ENCODE results near the gene MAF. TPM values are rescaled to one million over a fixed set of nuclear protein-coding genes. Genes with fewer than 3 reads are reported as not detected.
A peak's percentile ranks its signal among the peaks of the same experiment; 100 is the strongest.

The MAF gene
- total and polyA plus RNA-seq, 5 experiments from 2014 or later, result 0.09 to 1.0 (median 0.71) TPM; not detected in 1

DNA sequence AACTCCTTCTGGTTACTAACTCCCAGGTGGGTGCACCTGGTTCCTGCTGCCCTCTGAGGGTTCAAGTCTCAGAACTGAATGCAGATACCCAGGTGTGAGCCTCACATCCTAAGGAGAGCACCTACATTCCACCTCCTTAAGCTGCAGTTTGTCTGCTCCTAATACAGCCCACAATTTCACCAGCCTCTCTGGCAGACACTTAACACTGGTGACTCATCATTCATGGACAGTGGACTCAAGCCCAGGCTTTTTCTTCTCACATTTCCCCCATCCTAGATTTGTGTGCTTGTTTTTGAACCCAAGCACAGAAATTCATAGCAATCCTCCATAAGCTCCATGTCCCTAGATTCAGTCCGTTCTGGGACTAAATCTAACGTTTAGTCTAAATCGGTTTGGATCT, 7.0 kb upstream of the MAF start:
- no peak for DNase-seq
- Mint-ChIP-seq H3K4me3 (no peak overlapping the region), H3K9me3 (no peaks in the 10 kb centered on the region), H3K36me3 (no peaks in the 10 kb centered on the region), H3K27me3 (peaks cover 28 to 72% (median 35%) of the 10 kb centered on the region in 5 donors), H3K4me1 (peaks cover 0 to 2% (median 0%) of the 10 kb centered on the region in 4 donors), H3K27ac (no peak overlapping the region)
- POLR2A ChIA-PET, result no interaction called here
- ATAC-seq, result no peak

DNA sequence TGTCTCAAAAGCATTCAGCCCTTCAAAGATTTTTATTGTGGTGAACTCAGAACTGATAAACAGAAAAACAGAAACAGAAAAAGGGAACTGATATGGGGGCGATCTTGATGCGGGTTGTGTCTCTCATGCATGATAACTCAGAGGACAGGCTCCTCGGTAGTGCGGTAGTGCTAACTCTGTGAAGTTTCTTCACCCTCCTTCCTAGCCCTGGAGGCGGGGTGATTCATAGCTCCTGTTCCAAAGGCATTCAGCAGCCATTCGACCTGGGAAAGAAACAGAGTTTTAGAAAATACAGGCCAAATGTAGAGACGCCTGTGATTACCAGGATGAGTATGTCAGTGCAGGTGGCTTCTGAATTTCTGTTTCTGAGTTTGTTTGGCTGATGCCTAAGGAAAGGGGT, 5.5 kb upstream of the MAF start:
- POLR2A ChIA-PET, result no interaction called here
- Mint-ChIP-seq H3K4me3 (no peak overlapping the region), H3K9me3 (no peaks in the 10 kb centered on the region), H3K4me1 (peaks cover 7 to 14% (median 12%) of the 10 kb centered on the region in 4 donors), H3K27ac (no peak overlapping the region), H3K27me3 (peaks cover 33 to 81% (median 46%) of the 10 kb centered on the region in 5 donors), H3K36me3 (no peaks in the 10 kb centered on the region)
- ATAC-seq (no peak), DNase-seq (no peak)

DNA sequence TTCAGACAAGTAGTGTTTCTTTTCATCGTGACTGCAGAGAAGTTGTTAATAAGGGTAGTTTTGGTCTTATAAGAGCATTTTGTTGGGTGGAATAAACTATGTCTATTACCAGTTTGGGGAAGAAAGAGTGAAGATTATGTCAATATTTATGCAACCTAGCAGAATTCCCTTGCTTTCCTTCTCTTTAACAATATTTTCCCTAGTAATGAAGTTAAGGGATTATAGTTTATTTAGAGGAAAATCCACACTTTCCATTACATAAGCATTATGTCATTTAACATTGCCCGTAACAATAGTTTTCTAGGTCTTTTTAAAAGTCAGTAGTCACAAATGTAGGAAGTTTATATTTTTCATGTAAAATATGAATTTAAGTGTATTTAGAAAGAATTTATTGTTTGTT, 2.5 kb upstream of the MAF start:
- POLR2A ChIA-PET, result no interaction called here
- H3K27me3 Mint-ChIP-seq, result peaks cover 33 to 78% (median 48%) of the 10 kb centered on the region in 5 donors
- H3K9me3 Mint-ChIP-seq, result no peaks in the 10 kb centered on the region
- no peak for ATAC-seq
- peaks cover 0 to 4% (median under 1%) of the 10 kb centered on the region in 3 donors for H3K36me3 Mint-ChIP-seq
- no peak overlapping the region for H3K27ac Mint-ChIP-seq
- H3K4me3 Mint-ChIP-seq, result no peak overlapping the region
- peaks cover 12 to 28% (median 26%) of the 10 kb centered on the region in 4 donors for H3K4me1 Mint-ChIP-seq
- no peak for DNase-seq

DNA sequence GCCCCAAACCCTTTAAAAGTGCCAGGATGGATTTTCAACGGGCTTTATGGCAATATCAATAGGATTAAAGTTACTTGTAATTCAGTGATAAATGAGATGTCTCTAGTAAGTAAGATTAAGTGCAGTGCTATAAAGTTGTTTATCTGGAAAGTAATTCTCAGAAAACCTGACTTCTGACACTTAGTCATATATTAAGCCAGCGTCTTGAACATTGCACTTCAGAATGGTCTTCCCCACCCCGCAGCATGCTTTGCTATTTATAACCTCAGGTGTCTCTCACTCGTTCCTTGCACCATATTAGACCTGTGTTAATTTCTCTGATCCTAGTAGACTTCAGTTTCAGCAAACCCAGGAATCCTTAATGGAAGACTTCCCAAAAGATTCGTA, 2.1 kb upstream of the MAF start:
- ATAC-seq, result no peak
- Mint-ChIP-seq H3K27me3 (peaks cover 33 to 78% (median 50%) of the 10 kb centered on the region in 5 donors), H3K27ac (no peak overlapping the region), H3K4me1 (peaks cover 12 to 31% (median 29%) of the 10 kb centered on the region in 4 donors), H3K4me3 (peak overlapping the region in 3 of 10 donors; percentile 87 to 96 (median 92)), H3K36me3 (peaks cover 0 to 4% (median 3%) of the 10 kb centered on the region in 3 donors), H3K9me3 (no peaks in the 10 kb centered on the region)
- no peak for DNase-seq
- POLR2A ChIA-PET, result no interaction called here

DNA sequence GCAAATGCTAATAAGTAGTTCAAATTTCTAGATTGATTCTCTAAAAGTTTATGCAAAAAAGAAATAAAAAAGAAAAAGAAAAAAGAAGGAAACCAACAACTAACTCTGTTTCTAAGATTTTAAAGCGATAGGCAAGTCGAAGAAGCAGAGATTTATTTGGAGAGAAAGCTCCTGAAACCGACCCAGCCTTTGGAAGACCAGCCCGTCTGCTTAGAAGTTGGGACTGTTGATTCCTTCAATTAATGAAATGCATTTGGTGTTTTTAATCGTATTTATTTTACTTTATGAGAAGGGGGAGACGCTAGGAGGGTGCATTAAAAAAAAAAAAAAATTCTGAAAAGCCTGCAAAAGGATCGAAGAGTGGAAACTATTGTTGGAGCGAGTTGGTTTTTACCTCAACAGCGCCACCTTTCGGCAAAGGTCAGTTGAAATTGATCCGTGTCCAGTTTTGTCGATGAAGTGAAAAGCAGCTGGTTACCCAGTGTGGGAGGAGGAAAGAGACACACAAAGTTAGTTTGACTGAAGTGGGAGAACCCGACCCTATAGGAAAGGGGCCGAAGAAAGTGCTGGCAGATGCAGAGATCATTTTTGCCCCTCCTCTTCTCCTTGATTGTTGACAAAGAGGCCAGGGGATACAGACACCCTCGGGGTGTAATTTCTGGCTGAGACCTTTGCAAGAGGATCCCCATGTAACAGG, 1.5 kb upstream of the MAF start:
- peaks cover 28 to 73% (median 47%) of the 10 kb centered on the region in 5 donors for H3K27me3 Mint-ChIP-seq
- DNase-seq (peak; percentile 18 to 79 (median 60)), ATAC-seq (no peak)
- H3K4me1 Mint-ChIP-seq, result peaks cover 12 to 31% (median 29%) of the 10 kb centered on the region in 4 donors
- H3K27ac Mint-ChIP-seq, result peak overlapping the region in 3 of 10 donors; percentile 4 to 72 (median 8)
- POLR2A ChIA-PET, result no interaction called here
- no peaks in the 10 kb centered on the region for H3K9me3 Mint-ChIP-seq
- H3K4me3 Mint-ChIP-seq, result peak overlapping the region; percentile 27 to 98 (median 90)
- H3K36me3 Mint-ChIP-seq, result peaks cover 0 to 4% (median 3%) of the 10 kb centered on the region in 3 donors

DNA sequence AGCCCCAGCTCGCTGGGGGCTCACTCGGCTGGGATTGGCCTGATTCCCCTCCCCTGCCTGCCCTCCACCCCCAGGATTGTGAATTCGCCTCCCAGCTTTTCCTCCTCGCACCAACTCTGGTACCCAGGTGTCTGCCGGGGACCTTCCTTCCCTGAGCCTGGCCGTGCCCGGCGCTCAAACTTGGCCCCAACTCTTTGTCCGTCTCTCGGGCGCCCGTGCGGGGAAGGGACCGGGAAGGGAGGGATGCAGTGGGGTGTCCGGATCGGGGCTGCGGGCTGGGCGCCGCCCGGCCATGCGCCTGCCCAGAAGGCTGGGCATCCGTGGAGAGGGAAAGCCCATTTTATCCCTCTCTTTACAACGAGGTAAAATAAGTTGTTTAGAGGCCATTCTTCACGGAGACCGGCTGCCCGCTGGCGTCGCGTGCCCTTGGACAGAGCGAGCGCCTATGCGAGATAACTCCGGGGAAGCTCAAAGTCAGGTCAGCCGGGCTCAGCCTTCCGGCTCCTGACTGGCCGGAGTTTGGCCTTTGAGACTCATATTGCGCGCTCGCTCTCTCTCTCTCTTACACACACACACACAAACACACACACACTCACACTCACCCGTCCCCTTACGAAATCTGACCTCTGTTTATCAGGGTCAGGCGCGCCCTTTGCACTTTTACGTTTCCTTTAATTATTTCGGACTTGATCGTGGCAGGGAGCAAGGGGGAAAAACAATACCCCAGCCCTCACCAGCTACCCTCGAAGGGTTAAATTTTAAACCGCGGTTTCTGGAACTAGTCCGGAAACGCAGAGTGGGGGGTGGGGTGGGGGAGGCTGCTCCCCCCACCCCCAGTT, 774 bp upstream of the MAF start:
- POLR2A ChIA-PET, result no interaction called here
- Mint-ChIP-seq H3K27ac (peak overlapping the region in 3 of 10 donors; percentile 72 to 89 (median 73)), H3K9me3 (no peaks in the 10 kb centered on the region), H3K36me3 (peaks cover 0 to 4% (median 3%) of the 10 kb centered on the region in 3 donors), H3K27me3 (peaks cover 28 to 73% (median 47%) of the 10 kb centered on the region in 5 donors), H3K4me3 (peak overlapping the region; percentile 27 to 98 (median 90)), H3K4me1 (peaks cover 12 to 31% (median 29%) of the 10 kb centered on the region in 4 donors)
- peak in 1 of 10 donors; percentile 3 for DNase-seq
- no peak for ATAC-seq

DNA sequence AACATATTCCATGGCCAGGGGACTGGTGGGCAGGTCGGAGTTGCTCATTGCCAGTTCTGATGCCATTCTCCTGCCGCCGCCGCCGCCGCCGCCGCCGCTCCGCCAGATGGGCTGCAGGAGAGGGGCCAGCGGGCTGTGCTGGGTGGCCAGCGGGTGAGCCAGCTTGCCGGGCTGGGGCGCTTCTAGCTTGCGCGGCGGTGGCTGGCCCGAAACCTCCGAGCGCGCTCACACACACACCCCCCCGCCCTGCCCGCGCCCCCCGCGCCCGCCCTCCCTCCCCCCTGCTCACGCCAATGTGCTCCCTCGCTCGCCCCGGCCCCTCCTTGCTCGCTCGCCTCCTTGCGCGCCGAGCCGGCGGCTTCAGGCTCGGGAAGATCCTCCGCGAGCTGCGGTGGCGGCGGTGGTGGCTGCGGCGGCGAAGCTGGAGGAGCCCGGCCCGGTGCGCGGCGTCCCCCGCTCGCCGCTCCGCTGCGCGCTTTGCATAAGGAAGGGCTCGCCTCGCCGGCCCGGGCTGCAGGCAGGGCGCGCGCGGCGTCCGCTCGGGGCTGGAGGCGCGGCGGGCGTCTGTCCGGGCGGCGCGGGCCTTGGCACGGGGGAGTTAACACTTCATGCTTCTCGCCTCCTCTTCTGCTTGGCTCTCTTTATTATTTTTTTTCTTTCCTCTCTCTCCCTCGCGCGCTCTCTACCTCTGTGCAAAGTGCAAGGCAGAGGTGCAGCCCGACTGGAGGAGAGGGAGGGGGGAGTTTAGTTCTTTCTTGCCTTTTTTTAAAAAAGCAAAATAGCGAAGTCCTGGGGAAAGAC, 500 bp downstream of the MAF start:
- peak overlapping the region in 9 of 10 donors; percentile 28 to 89 (median 81) for H3K27ac Mint-ChIP-seq
- DNase-seq, result peak in 4 of 10 donors; percentile 7 to 23 (median 12)
- H3K36me3 Mint-ChIP-seq, result peaks cover 0 to 4% (median 3%) of the 10 kb centered on the region in 3 donors
- peaks cover 28 to 73% (median 41%) of the 10 kb centered on the region in 5 donors for H3K27me3 Mint-ChIP-seq
- ATAC-seq, result peak; percentile 54 to 58
- no peaks in the 10 kb centered on the region for H3K9me3 Mint-ChIP-seq
- peaks cover 12 to 40% (median 29%) of the 10 kb centered on the region in 4 donors for H3K4me1 Mint-ChIP-seq
- POLR2A ChIA-PET, result no interaction called here
- peak overlapping the region; percentile 84 to 98 (median 92) for H3K4me3 Mint-ChIP-seq

DNA sequence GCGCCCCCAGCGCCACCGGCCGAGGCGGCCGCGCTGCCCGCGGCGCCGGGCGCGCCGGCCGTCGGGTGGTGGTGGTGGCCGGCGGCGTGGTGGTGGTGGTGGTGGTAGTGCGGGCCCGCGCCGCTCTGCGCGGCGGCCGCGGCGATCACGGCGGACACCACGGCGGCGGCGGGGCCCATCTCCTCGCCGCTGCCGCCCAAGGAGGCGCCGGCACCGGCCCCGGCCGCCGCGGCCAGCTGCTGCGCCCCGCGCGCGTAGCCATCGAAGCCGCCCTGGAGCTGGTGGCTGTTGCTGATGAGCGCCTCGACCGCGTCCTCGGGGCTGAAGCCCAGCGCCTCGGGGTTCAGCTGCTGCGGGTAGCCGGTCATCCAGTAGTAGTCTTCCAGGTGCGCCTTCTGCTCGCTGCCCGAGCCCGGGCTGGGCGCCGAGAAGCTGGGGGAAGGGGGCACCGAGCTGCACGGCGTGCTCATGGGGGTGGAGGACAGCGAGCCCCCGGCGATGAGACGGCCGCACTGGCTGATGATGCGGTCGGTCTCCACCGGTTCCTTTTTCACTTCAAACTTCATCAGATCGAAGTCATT, 1.2 kb downstream of the MAF start:
- H3K4me1 Mint-ChIP-seq, result peaks cover 12 to 42% (median 29%) of the 10 kb centered on the region in 4 donors
- ATAC-seq (no peak), DNase-seq (peak in 4 of 10 donors; percentile 1 to 11 (median 7))
- H3K36me3 Mint-ChIP-seq, result peaks cover 0 to 4% (median 3%) of the 10 kb centered on the region in 3 donors
- POLR2A ChIA-PET, result no interaction called here
- peak overlapping the region in 3 of 10 donors; percentile 2 to 78 (median 5) for H3K27ac Mint-ChIP-seq
- H3K4me3 Mint-ChIP-seq, result peak overlapping the region; percentile 64 to 91 (median 80)
- no peaks in the 10 kb centered on the region for H3K9me3 Mint-ChIP-seq
- peaks cover 28 to 67% (median 38%) of the 10 kb centered on the region in 5 donors for H3K27me3 Mint-ChIP-seq

DNA sequence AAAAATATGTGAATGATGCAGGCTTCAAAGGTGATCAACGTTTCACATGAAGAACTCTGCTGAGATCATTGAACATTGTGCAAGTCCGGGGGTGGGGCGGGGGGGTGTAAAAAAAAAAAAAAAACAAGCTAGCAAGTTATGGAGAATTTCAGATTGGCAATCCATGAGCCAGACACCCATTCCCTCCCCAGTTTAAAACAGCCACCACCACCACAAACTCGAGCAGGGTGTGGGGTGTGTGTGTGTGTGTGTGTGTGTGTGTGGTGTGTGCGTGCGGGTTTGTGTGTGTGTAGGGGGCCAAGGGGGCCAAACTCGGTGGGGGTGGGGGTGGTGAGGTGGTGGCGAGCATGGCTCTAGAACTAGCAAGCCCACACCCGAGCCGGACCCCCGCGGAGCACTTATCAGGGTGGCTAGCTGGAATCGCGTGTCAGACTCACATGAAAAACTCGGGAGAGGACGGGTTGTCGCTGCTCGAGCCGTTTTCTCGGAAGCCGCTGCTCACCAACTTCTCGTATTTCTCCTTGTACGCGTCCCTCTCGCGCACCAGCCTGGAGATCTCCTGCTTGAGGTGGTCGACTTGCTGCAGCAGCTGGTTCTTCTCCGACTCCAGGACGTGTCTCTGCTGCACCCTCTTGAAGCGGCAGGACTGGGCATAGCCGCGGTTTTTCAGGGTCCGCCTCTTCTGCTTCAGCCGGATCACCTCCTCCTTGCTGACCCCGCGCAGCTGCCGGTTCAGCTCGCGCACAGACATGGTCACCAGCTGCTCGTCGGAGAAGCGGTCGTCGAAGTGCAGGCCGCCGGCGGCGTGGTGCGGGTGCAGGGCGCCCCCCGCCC, 2.0 kb downstream of the MAF start:
- POLR2A ChIA-PET, result no interaction called here
- H3K4me3 Mint-ChIP-seq, result peak overlapping the region; percentile 60 to 88 (median 74)
- no peaks in the 10 kb centered on the region for H3K9me3 Mint-ChIP-seq
- peaks cover 23 to 64% (median 35%) of the 10 kb centered on the region in 5 donors for H3K27me3 Mint-ChIP-seq
- H3K27ac Mint-ChIP-seq, result peak overlapping the region in 2 of 10 donors; percentile 44 to 69
- DNase-seq, result peak in 4 of 10 donors; percentile 6 to 15 (median 12)
- ATAC-seq, result no peak
- H3K4me1 Mint-ChIP-seq, result peaks cover 12 to 42% (median 29%) of the 10 kb centered on the region in 4 donors
- H3K36me3 Mint-ChIP-seq, result peaks cover 0 to 4% (median 3%) of the 10 kb centered on the region in 3 donors

DNA sequence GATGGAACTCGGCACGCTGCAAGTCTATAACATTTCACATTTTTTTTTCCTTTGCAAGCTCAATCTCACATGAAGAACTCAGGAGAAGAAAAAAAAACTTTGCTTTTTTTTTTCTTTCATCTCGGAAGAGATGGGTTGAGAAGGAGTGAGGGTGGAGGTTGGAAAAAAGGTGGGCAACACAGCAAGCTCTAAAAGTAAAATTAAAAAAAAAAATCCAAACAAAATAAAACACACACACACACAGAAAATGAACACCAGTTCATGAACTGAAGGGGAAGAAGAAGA, 2.5 kb downstream of the MAF start:
- Mint-ChIP-seq H3K36me3 (peaks cover 0 to 4% (median 3%) of the 10 kb centered on the region in 3 donors), H3K27me3 (peaks cover 22 to 66% (median 39%) of the 10 kb centered on the region in 5 donors), H3K9me3 (no peaks in the 10 kb centered on the region), H3K4me1 (peaks cover 12 to 42% (median 29%) of the 10 kb centered on the region in 4 donors), H3K4me3 (peak overlapping the region; percentile 58 to 88 (median 74)), H3K27ac (peak overlapping the region in 2 of 10 donors; percentile 35 to 42)
- POLR2A ChIA-PET, result no interaction called here
- ATAC-seq, result no peak
- DNase-seq, result no peak

DNA sequence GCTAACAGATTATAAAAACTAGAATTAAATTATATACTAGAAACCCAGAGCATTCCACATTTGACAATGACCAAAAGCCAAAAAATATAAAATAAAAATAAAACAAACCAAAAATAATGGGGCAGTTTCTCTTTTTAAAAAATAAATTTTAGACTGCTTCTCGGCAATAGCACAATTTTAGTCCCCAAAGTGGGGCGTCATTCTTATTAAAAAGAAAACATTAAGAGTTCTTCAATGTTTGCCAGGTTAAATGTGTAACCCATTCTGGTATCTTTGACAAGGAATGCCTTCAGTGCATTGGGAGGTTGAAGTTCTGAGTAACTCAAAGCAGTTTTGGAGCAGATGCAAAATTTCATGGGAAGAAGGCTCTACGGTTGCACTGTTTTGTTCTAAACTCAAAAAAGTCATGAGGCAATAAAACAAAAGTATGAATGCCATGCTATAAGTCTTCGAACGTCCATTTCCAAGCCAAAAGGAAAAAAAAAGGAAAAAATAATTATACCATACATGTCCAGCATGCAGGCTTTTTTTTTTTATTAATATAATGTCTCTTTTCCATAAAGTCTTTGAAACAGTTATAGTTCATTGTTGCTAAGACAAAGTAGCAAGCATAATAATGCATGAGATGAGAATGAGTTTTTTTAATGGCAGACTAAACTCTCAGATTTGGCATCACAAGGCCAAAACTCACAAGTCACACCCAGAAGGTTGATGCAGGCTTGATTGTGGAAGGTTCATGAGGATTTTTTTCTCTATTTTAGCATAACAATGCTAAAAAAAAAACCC, 3.1 kb downstream of the MAF start:
- H3K27me3 Mint-ChIP-seq, result peaks cover 17 to 66% (median 39%) of the 10 kb centered on the region in 5 donors
- POLR2A ChIA-PET, result no interaction called here
- DNase-seq (no peak), ATAC-seq (no peak)
- peak overlapping the region; percentile 26 to 88 (median 69) for H3K4me3 Mint-ChIP-seq
- peaks cover 0 to 4% (median 3%) of the 10 kb centered on the region in 3 donors for H3K36me3 Mint-ChIP-seq
- peaks cover 11 to 41% (median 28%) of the 10 kb centered on the region in 4 donors for H3K4me1 Mint-ChIP-seq
- H3K9me3 Mint-ChIP-seq, result no peaks in the 10 kb centered on the region
- peak overlapping the region in 1 of 10 donors; percentile 35 for H3K27ac Mint-ChIP-seq
